ENCODE data around the gene CIT.

DNA sequence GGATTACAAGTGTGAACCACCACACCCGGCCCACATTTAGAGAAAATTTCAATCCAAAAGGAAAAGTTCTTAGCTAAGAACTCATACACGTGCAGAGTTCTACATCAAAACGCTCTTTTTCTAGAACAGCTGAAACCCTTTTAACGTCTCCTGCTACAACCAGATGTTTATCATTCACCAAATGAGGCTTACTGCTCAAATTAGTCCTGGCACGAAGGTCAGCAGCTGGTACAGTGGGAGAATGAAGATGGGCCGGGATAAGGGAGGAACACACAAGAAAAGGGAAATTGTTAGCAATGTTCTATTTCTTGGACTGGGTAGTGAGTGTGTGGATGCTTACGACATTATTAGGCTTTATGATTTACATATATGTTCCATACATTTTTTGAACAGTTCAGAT lies 171.9 kb downstream of the CIT start:
- TF ChIP-seq POLR2AphosphoS5 (IDR thresholded peaks at IDR 0.05) = no peak
- TF ChIP-seq, protein P1, sequence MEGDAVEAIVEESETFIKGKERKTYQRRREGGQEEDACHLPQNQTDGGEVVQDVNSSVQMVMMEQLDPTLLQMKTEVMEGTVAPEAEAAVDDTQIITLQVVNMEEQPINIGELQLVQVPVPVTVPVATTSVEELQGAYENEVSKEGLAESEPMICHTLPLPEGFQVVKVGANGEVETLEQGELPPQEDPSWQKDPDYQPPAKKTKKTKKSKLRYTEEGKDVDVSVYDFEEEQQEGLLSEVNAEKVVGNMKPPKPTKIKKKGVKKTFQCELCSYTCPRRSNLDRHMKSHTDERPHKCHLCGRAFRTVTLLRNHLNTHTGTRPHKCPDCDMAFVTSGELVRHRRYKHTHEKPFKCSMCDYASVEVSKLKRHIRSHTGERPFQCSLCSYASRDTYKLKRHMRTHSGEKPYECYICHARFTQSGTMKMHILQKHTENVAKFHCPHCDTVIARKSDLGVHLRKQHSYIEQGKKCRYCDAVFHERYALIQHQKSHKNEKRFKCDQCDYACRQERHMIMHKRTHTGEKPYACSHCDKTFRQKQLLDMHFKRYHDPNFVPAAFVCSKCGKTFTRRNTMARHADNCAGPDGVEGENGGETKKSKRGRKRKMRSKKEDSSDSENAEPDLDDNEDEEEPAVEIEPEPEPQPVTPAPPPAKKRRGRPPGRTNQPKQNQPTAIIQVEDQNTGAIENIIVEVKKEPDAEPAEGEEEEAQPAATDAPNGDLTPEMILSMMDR (IDR thresholded peaks at IDR 0.05) = no peak
- no peak for TF ChIP-seq POLR2A (IDR thresholded peaks at IDR 0.05)
- no peak for TF ChIP-seq EP300 (IDR thresholded peaks at IDR 0.05)

All from sigmoid colon (tissue), 4 donors.